NCI-H2029 (cell line): ENCODE measurements around the gene PPP3CA.
"Not testable (repeated sequence)": the region's sequence is repeated elsewhere in the genome, so short reads cannot be mapped to it uniquely, and the experiment has no call there.

Experiments
- DNase-seq: peaks from one replicate; lab custom pipeline; 2025; lab: John Stamatoyannopoulos, UW

PPP3CA gene

GRCh38 chr4:101141855-101142254 lies 205.5 kb downstream of the PPP3CA start:
- DNase-seq, result no peak

DNA sequence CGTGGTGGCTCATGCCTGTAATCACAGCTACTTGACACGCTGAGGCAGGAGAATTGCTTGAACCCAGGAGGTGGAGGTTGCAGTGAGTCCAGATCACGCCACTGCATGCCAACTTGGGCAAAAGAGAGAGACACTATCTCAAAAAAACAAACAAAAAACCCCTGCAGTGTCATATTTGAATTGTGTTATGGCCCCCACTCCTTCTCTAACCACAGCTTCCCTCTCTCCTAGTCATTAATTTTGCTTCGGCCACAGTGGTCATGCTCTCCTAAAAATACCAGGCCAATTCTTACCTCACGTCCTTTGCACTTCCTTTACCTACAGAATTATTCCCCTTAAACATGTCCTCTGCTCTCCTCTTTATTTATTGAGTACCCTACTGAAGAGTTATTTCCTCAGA lies 206.1 kb downstream of the PPP3CA start:
- no peak for DNase-seq

DNA sequence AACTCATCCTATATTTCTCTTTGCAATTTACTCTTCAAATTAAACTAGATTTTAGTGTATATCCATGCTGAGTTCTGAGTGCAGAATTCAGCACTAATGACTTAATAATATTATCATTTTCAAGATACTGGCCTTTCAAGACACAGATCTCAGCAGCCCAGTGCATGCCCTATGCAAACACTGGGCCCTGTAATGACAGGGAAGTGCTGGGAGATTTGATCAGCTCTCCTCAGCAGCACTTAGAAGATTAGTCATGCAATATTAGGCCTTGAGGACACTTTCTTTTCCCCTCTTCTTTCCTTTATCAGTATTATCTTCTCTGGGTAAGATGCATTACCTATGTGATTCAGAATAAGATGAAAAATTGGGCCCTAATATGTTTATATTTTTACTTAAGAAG lies 207.1 kb downstream of the PPP3CA start:
- DNase-seq, result peak; percentile 17

DNA sequence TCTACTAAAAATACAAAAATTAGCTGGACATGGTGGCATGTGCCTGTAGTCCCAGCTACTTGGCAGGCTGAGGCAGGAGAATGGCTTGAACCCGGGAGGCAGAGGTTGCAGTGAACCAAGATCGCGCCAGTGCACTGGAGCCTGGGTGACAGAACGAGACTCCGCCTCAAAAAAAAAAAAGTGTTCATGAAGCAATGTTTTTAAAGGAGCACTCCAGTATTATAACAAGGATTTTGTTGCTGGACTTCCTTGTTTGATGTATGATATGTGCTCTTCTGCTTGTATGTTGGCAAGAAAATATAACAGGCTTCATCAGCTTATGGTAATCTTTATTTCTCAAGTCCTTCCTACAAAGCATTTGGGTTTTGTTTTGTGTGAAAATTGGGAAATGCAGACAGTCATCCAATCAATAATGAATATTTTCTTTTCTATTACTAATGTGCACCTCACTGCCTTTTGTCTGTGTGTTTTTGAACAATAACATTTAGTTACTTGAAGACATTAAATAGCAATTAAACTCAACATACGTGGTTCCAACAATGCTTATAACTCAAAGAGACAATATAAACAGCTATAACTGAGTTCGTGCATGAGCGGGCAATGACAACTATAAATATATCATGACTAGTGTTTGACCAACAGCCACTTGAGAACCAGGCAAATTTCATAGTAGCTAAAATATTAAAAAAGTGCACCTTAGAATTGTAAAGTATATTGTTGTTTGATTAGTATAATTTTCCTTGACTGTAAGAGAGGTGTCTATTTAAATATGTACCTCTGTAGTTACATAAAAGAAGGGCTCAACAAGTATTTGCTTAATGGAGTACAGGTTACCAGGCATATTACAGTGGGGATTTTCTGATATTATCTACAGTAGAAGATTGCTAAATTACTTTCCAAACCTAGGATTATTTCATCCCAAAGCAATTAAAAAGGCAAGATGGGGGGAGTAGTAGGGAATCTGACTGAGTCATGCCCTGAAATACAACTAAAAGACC lies 210.7 kb downstream of the PPP3CA start:
- peak; percentile 67 for DNase-seq

- no peak for DNase-seq
Measured at GRCh38 chr4:101135371-101136010, 211.8 kb downstream of the PPP3CA start.

- DNase-seq, result not testable (repeated sequence)
Measured at GRCh38 chr4:101131058-101131457, 216.3 kb downstream of the PPP3CA start.

DNA sequence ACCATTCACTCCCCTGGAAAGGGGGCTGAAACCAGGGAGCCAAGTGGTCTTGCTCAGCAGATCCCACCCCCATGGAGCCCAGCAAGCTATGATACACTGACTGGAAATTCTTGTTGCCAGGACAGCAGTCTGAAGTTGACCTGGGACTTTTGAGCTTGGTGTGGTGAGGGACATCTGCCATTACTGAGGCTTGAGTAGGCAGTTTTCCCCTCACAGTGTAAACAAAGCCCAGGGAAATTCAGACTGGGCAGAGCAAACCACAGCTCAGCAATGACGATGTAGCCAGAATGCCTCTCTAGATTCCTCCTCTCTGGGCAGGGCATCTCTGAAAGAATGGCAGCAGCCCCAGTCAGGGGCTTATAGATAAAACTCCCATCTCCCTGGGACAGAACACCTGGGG lies 218.4 kb downstream of the PPP3CA start:
- DNase-seq, result not testable (repeated sequence)

- no peak for DNase-seq
Measured at GRCh38 chr4:101128473-101128872, 218.9 kb downstream of the PPP3CA start.

- DNase-seq, result peak; percentile 26
Measured at GRCh38 chr4:101127176-101127790, 220.0 kb downstream of the PPP3CA start.

DNA sequence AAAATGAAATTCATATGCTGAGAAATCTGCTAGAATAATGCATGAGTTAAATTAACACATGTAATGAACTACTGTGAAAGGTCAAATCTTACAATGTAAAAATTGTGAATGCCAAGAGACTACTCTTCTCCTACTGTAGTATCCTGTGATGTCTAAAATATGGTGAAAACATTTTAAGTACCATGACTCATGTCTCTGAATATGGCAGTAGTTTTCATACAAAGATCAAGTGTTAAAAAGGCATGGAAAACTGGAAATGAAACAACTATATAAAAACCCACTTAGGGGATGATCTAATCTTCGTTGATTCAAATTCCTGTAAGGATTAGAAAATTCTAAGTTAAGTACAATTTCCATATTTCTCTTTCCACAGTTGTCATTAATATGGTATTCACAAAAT lies 221.3 kb downstream of the PPP3CA start:
- no peak for DNase-seq

GRCh38 chr4:101125045-101125942 lies 222.0 kb downstream of the PPP3CA start:
- DNase-seq, result no peak

- no peak for DNase-seq
Measured at GRCh38 chr4:101123231-101123630, 224.1 kb downstream of the PPP3CA start.

- no peak for DNase-seq
Measured at GRCh38 chr4:101122019-101122418, 225.3 kb downstream of the PPP3CA start.

DNA sequence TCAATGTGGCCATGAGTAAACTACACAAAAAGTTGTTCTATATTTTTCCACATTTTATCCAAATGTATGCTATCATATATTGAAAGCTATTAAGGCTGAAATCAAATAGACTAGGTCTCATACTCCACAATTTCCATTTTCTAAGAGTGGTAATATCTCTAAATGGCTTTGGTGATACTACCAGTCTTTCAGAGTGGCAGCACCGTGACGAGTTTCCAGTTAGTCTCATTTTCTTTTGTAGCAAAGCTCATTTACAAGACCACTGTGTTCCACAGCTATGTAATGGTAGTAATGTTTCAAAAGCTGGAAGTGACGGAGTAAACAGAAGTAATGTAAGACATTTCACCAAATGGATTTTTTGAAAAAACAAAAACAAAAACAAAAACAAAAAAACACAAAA lies 228.2 kb downstream of the PPP3CA start:
- no peak for DNase-seq

- DNase-seq, result no peak
Measured at GRCh38 chr4:101118617-101119016, 228.7 kb downstream of the PPP3CA start.

- no peak for DNase-seq
Measured at GRCh38 chr4:101115887-101116286, 231.4 kb downstream of the PPP3CA start.

DNA sequence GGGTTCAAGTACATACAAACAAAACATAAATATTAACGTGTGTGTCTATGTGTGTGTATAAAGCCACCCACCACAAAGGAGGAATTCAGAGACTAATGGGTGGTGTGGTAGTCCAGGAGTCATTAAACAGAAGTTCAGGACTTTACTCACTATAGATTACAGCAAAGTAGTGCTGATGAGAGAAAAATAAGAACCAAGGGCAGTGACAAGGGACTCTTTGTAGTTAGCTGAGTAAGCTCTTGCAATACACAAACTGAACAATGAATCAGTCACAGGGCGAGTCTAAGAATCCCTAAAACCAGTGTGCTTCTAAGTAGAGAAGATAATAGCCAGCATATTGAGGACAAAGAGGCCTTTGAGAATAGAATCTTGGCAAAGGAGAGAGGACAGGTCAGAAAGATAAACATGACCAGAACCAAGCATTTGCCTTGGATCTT lies 232.4 kb downstream of the PPP3CA start:
- no peak for DNase-seq

GRCh38 chr4:101104312-101105052 lies 242.8 kb downstream of the PPP3CA start:
- no peak for DNase-seq

- DNase-seq, result peak; percentile 23
Measured at GRCh38 chr4:101103381-101104142, 243.8 kb downstream of the PPP3CA start.

- peak; percentile 73 for DNase-seq
Measured at GRCh38 chr4:101102114-101102742, 245.1 kb downstream of the PPP3CA start.
